Measurements from ENCODE around the gene C8B.

DNA sequence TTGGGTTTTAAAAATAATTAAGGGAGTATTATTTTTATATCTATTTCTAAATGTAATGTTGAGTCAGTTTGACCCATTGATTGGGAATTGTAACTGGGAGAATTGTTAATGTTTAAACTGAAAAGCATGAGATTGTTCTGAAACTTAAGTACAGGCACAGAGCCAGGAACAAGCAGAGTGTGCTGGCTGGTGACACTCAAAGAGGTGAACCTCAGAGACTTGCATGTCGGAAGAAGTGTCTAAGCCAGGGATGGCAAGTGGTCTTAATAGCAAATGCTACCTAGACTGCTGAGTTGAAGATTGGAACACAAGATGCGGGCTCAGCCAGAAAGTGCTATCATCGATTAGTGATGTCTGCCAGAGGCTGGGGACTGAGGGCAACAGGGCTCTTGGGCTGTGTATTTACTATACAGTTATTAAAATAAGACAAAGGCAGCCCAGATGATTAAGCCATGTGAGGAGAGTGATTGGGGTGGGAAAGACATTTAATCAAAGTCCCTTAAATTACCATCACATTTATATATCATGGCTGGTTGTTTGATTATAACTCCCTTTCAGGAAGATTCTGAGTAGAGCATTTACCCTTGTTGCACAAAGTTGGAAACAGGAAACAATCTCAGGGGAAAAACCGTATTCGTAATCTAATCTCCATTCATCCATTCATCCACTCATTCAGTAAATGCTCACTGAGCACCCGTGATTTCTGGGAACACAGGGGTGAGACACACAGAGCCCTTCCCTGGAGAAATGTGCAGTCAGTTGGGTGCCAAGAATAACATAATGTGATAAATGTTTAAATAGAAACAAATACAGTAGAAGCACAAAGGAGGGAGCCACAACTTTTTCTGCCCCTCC, 68.4 kb downstream of the C8B start:
- TF ChIP-seq YY1 (IDR thresholded peaks at IDR 0.05; ENCODE audit: low read depth) (no peak), FOXM1 (IDR thresholded peaks at IDR 0.05; ENCODE audit: borderline replicate concordance, low read depth) (no peak), EP300 (IDR thresholded peaks at IDR 0.05; ENCODE audit: borderline replicate concordance) (no peak), TEAD4 (IDR thresholded peaks at IDR 0.05) (no peak), TAF1 (IDR thresholded peaks at IDR 0.05; ENCODE audit: low read depth) (no peak), CREB1 (IDR thresholded peaks at IDR 0.05; ENCODE audit: low read depth) (no peak), EGR1 (IDR thresholded peaks at IDR 0.05) (no peak), RAD21 (IDR thresholded peaks at IDR 0.05; ENCODE audit: low read depth) (no peak), TCF12 (IDR thresholded peaks at IDR 0.05; ENCODE audit: low read depth) (no peak)
- TF ChIP-seq, protein P1, sequence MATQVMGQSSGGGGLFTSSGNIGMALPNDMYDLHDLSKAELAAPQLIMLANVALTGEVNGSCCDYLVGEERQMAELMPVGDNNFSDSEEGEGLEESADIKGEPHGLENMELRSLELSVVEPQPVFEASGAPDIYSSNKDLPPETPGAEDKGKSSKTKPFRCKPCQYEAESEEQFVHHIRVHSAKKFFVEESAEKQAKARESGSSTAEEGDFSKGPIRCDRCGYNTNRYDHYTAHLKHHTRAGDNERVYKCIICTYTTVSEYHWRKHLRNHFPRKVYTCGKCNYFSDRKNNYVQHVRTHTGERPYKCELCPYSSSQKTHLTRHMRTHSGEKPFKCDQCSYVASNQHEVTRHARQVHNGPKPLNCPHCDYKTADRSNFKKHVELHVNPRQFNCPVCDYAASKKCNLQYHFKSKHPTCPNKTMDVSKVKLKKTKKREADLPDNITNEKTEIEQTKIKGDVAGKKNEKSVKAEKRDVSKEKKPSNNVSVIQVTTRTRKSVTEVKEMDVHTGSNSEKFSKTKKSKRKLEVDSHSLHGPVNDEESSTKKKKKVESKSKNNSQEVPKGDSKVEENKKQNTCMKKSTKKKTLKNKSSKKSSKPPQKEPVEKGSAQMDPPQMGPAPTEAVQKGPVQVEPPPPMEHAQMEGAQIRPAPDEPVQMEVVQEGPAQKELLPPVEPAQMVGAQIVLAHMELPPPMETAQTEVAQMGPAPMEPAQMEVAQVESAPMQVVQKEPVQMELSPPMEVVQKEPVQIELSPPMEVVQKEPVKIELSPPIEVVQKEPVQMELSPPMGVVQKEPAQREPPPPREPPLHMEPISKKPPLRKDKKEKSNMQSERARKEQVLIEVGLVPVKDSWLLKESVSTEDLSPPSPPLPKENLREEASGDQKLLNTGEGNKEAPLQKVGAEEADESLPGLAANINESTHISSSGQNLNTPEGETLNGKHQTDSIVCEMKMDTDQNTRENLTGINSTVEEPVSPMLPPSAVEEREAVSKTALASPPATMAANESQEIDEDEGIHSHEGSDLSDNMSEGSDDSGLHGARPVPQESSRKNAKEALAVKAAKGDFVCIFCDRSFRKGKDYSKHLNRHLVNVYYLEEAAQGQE (IDR thresholded peaks at IDR 0.05; ENCODE audit: low read depth), result no peak
- TF ChIP-seq, protein P2, sequence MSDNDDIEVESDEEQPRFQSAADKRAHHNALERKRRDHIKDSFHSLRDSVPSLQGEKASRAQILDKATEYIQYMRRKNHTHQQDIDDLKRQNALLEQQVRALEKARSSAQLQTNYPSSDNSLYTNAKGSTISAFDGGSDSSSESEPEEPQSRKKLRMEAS (IDR thresholded peaks at IDR 0.05), result no peak
- TF ChIP-seq, protein P3, sequence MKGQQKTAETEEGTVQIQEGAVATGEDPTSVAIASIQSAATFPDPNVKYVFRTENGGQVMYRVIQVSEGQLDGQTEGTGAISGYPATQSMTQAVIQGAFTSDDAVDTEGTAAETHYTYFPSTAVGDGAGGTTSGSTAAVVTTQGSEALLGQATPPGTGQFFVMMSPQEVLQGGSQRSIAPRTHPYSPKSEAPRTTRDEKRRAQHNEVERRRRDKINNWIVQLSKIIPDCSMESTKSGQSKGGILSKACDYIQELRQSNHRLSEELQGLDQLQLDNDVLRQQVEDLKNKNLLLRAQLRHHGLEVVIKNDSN (IDR thresholded peaks at IDR 0.05), result no peak

Data from Ishikawa (cell line).